GM18951 (cell line): ENCODE measurements around the gene CES4A.
"Not testable (repeated sequence)": the region's sequence is repeated elsewhere in the genome, so short reads cannot be mapped to it uniquely, and the experiment has no call there.

Source experiments
- POLR2A ChIP-seq: IDR thresholded peaks from 4 replicates; pipeline ENCODE4 v1.6.1; 2011; ENCODE audit warnings: mild to moderate bottlenecking; ENCODE audit not compliant: insufficient read length, insufficient read depth; ENCODE audit errors: extremely low read depth
- in situ Hi-C: fragments of 300-500 bp; cut with MboI; formaldehyde crosslinking; loops from one replicate; pipeline ENCODE4 v1.12.0; 2022; ENCODE audit warnings: low sequenced_read_pairs, mixed read lengths, inconsistent platforms; ENCODE audit not compliant: unreplicated experiment

CES4A gene

GRCh38 chr16:66979011-66979717, 9.2 kb upstream of the CES4A start:
- in situ Hi-C loops, result no loop called here

GRCh38 chr16:66983033-66983432, 5.4 kb upstream of the CES4A start:
- TF ChIP-seq POLR2A, result no peak
- in situ Hi-C loops, result no loop called here

More at GRCh38 chr16:66979011-66979717, 9.2 kb upstream of the CES4A start:
- TF ChIP-seq POLR2A, result no peak

GRCh38 chr16:66984892-66985311, 3.5 kb upstream of the CES4A start:
- TF ChIP-seq POLR2A, result no peak
- in situ Hi-C loops, result no loop called here

GRCh38 chr16:66986559-66986958, 1.8 kb upstream of the CES4A start:
- no peak for TF ChIP-seq POLR2A
- in situ Hi-C loops, result no loop called here

- TF ChIP-seq POLR2A, result no peak
- in situ Hi-C loops, result no loop called here
Observed at GRCh38 chr16:66991545-66992077, 3.2 kb downstream of the CES4A start.

- in situ Hi-C loops, result not testable (repeated sequence)
Observed at GRCh38 chr16:66993558-66993957, 5.2 kb downstream of the CES4A start.

GRCh38 chr16:66996324-66996982, 8.1 kb downstream of the CES4A start:
- TF ChIP-seq POLR2A, result no peak
- in situ Hi-C loops, result no loop called here

- in situ Hi-C loops, result no loop called here
- TF ChIP-seq POLR2A, result no peak
Observed at GRCh38 chr16:66996983-66997358, 8.6 kb downstream of the CES4A start.

- in situ Hi-C loops, result no loop called here
- no peak for TF ChIP-seq POLR2A
Observed at GRCh38 chr16:67000384-67001351, 12.3 kb downstream of the CES4A start.

GRCh38 chr16:67001726-67002125, 13.3 kb downstream of the CES4A start:
- in situ Hi-C loops, result no loop called here
- TF ChIP-seq POLR2A, result no peak

GRCh38 chr16:67006930-67007658, 18.7 kb downstream of the CES4A start:
- no peak for TF ChIP-seq POLR2A
- in situ Hi-C loops, result no loop called here

- in situ Hi-C loops, result no loop called here
- no peak for TF ChIP-seq POLR2A
Observed at GRCh38 chr16:67009158-67009557, 20.8 kb downstream of the CES4A start.
